SK-N-SH (cell line): ENCODE measurements around the gene ST6GALNAC2.

ENCODE experiments used
- CHD2 ChIP-seq: fragments of 150-350 bp; IDR thresholded peaks from 2 replicates; pipeline ENCODE4 v1.6.1; 2018; ENCODE audit warnings: low read length; ENCODE audit not compliant: partially characterized antibody
- TF ChIP-seq, protein P1 (sequence below): fragments of 200-600 bp; sonication (generic); IDR thresholded peaks from 2 replicates; pipeline ENCODE4 v1.6.1; 2017; ENCODE audit warnings: antibody characterized with exemption, mild to moderate bottlenecking, moderate library complexity

- TF ChIP-seq CHD2: no peak
- TF ChIP-seq, protein P1, sequence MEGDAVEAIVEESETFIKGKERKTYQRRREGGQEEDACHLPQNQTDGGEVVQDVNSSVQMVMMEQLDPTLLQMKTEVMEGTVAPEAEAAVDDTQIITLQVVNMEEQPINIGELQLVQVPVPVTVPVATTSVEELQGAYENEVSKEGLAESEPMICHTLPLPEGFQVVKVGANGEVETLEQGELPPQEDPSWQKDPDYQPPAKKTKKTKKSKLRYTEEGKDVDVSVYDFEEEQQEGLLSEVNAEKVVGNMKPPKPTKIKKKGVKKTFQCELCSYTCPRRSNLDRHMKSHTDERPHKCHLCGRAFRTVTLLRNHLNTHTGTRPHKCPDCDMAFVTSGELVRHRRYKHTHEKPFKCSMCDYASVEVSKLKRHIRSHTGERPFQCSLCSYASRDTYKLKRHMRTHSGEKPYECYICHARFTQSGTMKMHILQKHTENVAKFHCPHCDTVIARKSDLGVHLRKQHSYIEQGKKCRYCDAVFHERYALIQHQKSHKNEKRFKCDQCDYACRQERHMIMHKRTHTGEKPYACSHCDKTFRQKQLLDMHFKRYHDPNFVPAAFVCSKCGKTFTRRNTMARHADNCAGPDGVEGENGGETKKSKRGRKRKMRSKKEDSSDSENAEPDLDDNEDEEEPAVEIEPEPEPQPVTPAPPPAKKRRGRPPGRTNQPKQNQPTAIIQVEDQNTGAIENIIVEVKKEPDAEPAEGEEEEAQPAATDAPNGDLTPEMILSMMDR: no peak
Measured at GRCh38 chr17:76538941-76539570, 46.6 kb downstream of the ST6GALNAC2 start.
